ENCODE data around the gene EGF.
"Not testable (repeated sequence)": the region's sequence is repeated elsewhere in the genome, so short reads cannot be mapped to it uniquely, and the experiment has no call there.

EGF gene

DNA sequence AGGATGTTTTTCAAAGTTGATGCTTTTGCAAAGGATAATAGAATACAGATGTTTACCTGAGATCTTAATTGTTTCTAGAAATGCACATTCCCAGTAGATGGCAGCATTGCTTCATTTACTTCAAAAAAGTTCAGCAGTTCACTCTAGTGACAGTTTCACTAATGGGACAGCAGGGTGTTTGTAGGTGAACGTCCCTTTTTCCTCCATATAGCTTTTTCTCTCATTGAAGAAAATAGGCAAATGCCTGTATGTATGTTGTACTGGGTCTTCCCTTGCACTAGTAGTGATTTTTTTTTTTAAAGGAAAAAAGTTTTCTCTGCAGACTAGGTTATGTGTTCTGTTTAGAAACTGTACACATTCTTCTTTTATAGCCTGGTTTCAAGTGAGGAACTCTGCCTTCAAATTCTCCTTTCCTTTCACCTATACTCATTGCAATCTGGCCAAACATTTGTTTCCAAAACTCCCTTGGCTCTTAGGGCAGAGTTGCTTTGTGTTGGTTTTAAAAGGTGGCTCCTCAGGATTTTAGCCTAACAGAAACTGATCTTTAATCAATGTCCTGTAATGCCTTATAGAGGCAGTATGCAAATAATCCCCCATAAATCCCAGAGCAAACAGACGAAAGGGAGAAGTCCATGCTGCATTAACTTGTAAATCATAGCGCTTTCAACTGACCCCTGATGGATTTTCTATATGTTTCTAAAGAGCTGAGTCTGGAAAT is 86.3 kb downstream of the EGF start:
- DNase-seq: no peak

DNA sequence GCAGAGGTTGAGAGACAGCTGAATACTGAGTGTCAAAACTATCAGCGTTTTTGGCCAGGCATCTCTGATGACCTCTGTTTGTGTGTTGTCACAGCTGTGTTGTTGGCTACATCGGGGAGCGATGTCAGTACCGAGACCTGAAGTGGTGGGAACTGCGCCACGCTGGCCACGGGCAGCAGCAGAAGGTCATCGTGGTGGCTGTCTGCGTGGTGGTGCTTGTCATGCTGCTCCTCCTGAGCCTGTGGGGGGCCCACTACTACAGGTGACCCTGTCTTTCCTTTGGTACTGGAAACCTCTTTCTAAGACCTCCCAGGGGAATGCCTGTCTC is 86.9 kb downstream of the EGF start:
- DNase-seq: no peak

DNA sequence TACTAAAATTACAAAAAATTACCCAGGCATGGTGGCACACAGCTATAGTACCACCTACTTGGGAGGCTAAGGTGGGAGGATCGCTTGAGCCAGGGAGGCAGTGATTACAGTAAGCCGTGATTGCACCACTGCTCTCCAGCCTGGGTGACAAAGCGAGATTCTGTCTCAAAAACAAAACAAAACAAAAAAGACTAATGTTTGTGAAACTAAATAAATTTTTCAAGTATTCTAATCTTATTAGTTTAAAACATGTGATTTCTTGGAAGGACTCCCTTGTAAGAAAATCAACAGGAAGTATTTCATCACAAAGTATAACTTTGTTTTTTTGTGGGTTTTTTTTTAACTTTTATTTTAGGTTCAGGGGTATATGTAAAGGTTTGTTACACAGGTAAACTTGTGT is 89.6 kb downstream of the EGF start:
- peak; percentile 29 for DNase-seq

DNA sequence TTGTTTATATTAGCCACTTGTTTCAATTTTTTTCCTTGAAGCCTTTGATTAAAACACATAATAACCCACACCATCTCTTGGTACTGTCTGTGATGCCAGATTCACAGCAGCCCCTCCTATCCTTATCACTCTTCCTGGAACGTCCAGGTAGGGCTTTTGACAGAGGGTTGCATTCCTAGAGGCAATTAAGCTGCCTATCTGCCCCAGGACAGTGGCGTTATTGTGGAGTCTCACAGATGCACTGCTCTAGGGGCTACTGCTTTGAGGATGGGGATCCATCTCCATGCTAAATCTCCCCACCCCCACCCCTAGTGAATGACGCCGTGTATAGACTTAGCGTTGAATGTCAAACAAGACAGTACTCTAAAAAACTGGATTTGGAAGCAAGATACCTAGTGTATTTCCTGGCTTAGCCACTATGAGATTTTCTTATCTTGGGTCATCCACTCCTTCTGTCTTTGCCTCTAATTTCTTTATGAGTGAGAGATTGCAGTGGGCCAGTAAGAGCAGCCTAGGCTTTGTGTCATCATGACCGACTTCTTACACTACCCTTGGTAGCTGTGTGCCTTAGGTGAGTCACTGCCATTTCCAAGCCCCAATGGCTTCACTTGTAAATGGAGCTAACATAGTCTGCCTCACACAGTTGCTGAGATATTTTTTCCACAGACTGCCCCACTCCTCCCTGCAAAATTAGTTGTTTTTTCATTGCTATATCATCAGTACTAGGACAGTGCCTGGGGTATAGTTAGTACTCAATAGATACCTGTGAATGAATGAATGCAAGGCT is 90.9 kb downstream of the EGF start:
- peak; percentile 10 for DNase-seq

DNA sequence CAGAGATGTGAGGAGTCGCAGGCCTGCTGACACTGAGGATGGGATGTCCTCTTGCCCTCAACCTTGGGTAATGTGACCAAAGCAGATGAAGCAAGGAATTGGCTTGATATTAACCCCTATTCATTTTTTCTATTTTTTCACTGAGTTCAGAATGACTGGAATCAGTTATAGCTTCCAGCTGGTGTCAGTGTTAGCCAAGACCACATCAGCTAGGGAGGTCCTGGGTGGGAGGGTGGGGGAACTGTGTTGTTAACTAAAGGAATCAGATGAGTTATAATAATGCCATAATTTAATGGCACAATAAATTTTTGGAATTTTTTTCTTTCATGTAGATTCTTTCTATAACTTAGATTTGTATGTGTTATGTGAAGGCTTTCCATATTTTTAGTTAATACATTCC is 91.9 kb downstream of the EGF start:
- no peak for DNase-seq

DNA sequence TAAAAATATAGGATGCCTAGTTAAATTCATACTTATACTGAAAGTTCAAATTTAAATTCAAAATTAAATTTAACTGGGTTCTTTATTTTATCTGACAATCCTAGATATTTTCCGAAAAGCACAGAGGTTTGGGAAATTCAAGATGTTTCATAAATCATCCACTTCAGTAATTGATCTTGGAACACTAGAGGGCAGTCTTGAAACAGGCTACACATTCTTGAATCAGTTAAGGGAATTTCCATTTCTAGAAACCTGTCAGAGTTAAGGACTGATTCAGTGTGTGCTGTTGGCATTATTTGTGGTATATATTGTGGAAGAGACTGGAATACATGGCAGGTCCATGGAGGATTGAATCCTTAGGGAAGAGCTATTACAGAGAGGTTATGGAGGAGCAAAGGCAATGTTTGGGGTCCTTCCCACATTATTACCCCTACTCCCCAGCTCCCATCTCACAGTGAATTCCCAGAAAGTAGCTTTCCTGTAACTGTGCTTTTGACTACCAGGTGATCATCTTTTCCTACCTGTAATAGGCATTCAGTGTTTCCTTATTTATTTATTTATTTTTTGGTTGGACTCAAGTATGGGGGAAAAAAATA is 92.9 kb downstream of the EGF start:
- no peak for DNase-seq

DNA sequence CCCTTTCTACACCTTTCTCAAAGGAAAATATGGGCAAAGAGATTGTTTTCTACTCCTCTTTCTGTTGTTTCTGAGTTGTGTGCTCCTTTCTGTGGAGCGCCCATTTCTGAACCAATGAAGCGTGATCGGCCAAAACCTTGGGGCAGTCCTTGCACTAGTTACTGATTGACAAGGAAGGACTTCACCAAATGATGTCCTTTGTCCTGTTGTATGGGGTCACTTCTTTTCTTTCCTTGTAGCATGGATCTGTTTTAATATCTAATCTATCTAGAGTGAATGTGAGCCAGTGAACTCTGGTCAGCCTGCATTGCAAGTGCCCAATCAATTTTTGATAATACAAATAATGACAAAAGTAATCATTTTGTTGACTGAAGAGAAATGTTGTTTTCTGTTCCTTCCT is 94.5 kb downstream of the EGF start:
- no peak for DNase-seq

DNA sequence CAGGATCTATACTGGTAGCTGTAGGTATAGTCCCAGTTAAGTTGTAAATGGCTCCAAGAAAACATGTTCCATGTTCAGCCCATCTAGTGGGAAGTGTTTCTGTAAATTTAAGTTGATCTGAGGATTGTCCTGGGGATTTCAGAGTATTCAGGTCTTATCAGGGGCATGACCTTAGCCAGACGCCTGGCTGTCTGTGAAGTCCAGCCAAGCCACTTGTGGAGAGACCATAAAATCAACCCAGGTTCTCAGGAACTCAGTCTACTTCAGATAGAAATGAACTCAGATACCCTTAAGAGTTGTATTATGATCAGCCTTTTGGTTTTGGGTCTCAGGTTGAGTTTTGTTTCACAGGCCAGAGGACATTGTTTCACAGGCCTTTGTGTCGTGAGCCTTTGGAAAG is 95.9 kb downstream of the EGF start:
- DNase-seq: no peak

DNA sequence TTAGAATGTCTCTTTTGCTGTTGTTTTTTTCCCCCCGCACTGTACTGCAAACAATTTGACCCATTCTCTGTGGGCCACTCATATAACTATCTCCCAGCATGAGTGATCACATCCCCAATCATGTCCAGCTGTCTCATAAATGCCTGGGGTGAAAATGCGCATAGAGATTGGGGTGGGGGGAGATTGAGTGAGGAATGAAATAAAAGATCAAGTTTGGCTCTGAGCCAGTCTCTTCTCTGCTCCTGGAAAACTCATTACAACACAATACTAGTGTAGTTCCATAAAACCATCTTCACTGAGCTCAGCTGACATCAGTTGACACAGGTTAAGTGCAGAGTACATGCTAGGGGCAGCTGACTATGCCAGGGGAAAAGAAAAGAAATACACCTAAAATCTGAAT is 96.9 kb downstream of the EGF start:
- DNase-seq: no peak

DNA sequence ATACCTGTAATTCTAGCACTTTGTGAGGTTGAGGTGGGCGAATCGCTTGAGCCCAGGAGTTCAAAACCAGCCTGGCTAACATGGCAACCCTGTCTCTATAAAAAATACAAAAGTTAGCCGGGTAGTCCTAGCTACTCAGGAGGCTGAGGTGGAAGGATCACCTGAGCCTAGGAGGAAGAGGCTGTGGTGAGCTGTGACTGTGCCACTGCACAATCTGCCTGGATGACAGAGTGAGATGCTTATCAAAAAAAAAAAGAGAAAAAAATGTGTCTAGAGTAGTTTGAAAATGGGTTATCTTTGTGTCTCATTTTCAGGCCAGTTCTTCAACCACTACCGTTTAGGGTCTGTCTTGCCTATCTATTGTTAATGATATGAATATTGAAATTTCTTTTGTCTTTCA is 98.1 kb downstream of the EGF start:
- DNase-seq: no peak

DNA sequence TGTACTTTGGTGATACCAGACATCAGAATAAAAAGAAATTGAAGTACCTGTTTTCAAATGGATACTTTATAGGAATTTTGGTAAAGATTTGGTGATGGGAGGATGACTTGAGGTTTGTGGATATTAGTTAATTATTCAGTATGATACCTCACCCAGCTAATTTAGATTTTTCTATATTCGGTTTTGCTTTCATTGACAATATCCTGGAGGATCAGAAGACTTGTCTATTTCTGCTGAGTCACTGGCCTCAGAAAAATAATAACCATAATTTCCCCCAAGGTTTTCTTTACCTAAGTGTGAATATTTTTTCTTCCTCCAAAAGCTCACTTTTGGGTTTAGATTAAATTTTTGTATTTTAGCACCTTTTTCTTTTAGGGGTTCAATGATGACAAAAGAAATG is 100.2 kb downstream of the EGF start:
- DNase-seq: no peak

DNA sequence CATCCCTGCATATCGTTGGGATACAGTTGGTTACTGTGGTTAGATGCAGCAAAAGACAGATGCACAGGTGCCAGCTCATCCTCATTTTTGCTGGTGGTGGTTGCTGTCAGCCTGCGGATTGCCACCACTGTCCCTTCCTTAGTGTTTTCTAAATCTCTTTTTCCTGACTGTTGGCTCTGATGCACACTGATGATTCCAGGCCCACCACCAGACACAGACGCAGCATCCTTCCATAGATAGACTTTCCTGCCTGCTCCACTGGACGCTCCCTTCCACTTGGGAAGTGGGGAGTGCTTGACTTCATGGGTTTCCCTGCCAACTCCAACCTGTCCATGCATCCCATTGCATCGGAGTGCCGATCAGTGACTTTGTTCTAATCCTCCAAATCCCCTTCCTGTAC is 101.5 kb downstream of the EGF start:
- DNase-seq: no peak

DNA sequence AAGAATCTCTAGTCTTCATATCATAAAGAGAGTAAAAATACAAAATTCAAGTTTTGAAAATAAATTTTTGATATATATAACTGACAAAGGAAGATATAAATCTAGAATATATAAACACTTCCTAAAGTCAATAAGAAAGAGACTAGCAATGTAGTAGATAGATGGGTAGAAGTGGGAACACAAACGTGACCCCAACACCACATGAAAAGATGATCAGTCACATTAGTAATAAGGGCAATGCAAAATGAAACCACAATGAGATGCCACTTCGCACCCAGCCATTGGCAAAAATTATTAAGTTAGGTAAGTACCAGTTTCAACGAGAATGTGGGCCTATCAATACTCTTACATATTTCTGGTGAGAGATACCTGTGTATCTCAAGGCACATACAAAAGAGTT is 106.5 kb downstream of the EGF start:
- no peak for DNase-seq

DNA sequence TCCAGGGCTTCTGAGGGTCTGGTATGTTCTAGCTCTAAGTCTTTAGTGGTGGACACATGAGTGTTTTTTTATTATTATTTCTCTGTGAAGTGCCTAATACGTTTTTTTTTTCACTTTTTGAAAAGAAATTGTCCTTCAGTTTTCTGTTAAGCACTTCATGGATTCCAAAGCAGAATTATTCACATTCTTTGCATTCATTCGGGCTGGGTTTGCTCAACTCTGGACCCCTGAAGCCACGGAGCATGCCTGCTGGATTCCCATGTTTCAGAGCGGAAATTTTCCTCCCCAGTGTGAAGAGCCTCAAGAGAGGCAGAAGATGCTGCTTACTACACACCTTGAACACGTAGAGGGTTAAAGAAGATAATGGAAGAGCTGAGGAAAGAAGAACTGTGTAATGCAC is 107.5 kb downstream of the EGF start:
- no peak for DNase-seq

DNA sequence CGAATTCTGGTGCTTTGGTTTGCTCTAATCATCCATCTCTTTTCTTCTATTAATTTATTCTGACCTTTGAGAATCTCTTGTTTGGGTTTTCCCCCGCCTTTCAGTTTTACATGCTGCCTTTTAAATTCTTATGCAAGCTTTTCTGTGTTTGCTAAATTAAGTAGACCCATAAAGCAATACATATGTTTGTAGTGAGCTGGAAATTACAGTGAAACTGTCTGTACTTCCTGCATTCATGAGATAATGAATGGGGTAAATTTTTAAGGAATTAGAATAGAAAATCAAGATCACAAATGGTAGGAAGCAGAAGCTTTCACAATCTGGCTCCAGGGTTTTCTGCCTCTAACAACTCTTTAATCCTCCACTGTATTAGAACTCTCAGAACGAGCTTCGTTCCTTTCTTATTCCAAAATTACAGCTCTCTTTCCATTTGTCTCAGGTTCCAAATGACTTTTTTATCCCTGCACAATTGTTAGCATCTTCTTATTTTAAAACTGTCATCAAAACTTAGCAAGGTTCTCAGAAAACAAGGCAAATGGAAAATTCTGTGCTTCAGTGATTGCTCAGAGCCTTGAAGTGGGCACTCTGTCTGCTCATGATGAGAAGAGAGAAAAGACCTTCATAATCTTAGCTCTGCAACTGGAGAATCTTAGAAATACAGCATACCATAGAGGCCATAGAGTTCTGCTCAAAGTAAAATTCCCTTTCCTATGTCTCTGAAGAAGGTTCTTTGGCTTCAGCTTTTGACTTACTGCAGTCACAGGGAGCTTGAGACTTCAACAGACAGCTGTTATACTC is 108.2 kb downstream of the EGF start:
- no peak for DNase-seq

DNA sequence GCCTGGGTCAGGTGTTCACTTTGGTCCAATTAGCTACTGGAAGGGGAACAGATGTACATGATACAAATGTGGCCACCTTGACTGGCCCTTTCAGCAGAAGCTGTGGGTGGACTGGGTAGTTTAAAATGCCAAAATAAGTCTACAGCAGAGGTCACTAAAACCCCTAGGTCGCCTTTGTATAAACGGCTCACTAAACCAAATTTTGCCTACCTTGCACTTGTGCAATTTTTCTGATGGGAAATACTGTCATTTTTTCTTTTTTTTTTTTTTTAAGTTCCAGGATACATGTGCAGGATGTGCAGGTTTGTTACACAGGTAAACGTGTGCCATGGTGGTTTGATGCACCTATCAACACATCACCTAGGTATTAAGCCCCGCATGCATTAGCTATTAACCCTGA is 109.8 kb downstream of the EGF start:
- DNase-seq: no peak

DNA sequence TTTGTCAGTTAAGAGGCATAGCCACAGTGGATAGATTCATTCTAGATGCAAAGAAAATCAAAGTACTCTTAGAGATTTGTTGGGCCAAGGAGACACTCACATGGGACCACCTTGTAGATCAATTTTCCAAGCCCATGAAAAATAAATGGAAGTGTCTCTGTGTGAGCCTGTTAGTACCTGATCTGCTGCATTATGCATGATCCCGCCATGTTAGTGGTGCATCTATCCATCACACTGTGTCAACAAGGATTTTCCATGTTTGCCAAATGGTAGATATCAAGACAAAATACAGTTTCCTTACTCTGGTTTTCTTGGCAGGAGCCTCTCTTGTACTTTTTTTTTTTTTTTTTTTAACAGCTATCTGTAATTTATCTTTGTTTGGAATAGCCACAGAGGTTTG is 112.4 kb downstream of the EGF start:
- no peak for DNase-seq

DNA sequence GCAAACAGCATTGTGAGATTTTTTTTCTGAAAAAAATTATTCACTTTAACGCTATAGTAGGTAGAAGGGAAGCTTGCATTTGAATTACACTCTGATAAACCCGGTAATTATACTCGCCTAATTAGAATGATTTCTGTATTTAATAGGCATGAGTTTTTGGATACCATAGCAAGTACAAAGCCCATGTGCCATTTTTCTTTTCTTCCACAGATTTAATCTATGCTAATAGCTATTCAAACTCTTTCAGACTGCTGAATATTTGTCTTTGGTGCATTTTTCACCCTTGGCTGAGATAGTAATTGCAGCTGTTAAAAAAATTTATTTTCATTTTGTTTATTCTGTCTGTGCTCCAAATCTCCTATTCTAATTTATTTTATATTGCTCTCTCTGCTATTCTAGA is 113.0 kb downstream of the EGF start:
- DNase-seq: no peak

DNA sequence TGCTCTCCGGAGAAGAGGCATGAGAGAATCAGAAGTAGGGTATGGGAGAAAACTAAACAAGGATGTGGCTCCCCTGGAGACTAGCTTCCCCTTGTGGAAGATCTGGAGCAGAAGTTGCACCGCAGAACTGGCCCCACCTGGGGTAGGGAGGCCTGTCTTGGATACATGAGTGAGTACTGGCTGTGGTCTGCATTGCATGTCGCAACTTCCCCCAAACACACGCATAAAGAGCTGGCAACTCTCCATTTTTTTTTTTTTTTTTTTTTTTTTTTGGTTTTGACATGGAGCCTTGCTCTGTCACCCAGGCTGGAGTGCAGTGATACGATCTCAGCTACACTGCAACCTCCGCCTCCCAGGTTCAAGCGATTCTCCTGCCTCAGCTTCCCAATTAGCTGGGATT is 119.9 kb downstream of the EGF start:
- no peak for DNase-seq

DNA sequence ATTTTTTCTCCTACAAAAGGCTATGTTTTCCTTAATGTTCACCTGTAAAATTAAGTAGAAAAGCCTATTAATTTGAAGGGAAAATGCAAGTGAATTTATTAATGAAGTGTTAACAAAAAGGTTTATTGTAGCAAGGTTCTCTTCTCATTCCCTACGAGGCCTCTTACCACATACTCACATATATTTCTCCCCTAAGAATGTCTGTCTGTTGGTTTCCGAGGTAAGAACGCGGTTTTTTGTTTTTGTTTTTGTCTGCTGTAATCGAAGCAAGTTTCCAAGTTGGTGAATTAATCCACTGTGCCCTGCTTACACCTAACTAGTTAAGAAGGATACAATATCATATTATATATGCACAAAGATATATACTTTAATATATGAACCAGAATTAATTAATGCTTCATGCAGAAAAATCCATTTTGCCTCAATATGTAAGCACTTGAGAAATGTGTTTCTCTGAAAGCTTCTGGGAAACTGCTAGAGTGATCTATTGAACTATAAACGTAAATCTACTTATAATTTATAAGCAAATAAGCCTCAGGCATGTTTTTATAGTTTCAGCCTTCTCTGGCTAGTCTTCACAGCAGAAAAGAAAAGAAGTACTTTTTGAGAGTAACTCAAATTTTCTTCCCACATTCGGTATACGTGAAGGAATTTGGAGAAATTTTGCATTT is 120.8 kb downstream of the EGF start:
- no peak for DNase-seq

DNA sequence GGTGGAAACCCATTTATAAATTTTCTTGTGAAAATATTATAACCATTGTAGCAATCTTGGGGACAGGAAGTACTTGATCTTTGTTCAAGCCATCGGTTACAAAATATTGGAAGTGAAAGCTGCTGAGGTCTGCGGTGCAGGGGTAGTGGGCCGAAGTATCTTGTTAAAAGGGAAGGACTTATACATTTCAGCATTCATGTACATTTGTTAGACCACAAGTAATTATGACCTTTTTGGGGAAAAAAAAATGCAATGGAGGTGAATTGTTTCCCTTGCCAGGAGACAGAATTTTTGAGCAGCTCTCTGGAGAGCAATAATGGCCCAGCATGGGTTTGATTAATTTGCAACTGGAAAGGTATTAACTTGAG is 121.3 kb downstream of the EGF start:
- DNase-seq: no peak

DNA sequence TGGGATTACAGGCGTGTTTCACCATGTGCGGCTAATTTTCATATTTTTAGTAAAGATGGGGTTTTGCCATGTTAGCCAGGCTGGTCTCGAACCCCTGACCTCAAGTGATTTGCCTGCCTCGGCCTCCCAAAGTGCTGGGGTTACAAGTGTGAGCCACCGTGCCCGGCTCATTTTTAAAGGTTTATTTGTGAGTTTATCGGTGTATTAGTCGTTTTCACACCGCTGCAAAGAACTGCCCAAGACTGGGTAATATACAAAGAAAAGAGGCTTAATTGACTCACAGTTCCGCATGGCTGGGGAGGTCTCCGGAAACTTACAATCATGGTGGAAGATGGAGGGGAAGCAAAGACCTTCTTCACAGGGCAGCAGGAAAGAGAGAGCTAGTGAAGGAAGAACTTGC is 126.5 kb downstream of the EGF start:
- DNase-seq: not testable (repeated sequence)

DNA sequence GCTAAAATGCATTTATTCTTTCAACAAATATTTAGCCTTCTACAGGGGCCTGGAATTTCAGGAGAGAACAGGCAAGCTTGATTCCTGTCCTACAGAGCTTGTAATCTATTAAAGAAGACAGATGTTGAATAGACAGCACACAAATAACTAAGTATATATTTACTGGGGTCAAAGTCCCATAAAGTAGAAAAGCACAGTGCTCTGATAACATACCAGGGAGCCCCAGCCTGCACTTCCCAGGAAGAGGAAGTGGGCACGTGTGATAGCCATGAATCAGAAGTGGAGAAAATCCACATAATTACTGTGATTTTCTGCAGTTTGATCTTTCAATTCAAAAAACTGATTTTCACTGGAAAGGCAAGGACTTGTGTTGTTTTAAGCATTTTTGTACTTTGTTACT is 129.1 kb downstream of the EGF start:
- DNase-seq: no peak

Measured in NK-92 treated with Interleukin-12 subunit alpha and Interleukin-12 subunit beta, amount 100 ng/mL, for 24 hours (cell line).